ENCODE measurements around the gene NSL1.
"Not testable (repeated sequence)": the region's sequence is repeated elsewhere in the genome, so short reads cannot be mapped to it uniquely, and the experiment has no call there.

Gene NSL1

GRCh38 chr1:212791676-212792395, at the start of gene NSL1, which contains the start of gene TATDN3:
NSL1 (minus strand) TSS chr1:212791777; CDS start chr1:212791763, 14 bp downstream.
TATDN3 (plus strand) TSS chr1:212791894; CDS start chr1:212791922, 28 bp downstream.
- DNase-seq: peak; percentile 23

GRCh38 chr1:212838145-212838544, 46.6 kb upstream of the NSL1 start:
- DNase-seq: no peak

- DNase-seq: not testable (repeated sequence)
Measured at GRCh38 chr1:212833211-212834207, 41.9 kb upstream of the NSL1 start.

GRCh38 chr1:212828395-212828794, 36.8 kb upstream of the NSL1 start:
- DNase-seq: no peak

- DNase-seq: peak; percentile 62
Measured at GRCh38 chr1:212827831-212828278, 36.3 kb upstream of the NSL1 start.

- no peak for DNase-seq
Measured at GRCh38 chr1:212827171-212827776, 35.7 kb upstream of the NSL1 start.

- no peak for DNase-seq
Measured at GRCh38 chr1:212825798-212826452, 34.3 kb upstream of the NSL1 start.

- DNase-seq: no peak
Measured at GRCh38 chr1:212824201-212824600, 32.6 kb upstream of the NSL1 start.

- DNase-seq: no peak
Measured at GRCh38 chr1:212822956-212823355, 31.4 kb upstream of the NSL1 start.

- DNase-seq: no peak
Measured at GRCh38 chr1:212820969-212821368, 29.4 kb upstream of the NSL1 start.

- no peak for DNase-seq
Measured at GRCh38 chr1:212819726-212820125, 28.1 kb upstream of the NSL1 start.

GRCh38 chr1:212816567-212817278, 25.1 kb upstream of the NSL1 start:
- no peak for DNase-seq

GRCh38 chr1:212814537-212815334, 23.2 kb upstream of the NSL1 start:
- no peak for DNase-seq

GRCh38 chr1:212805767-212806166, 14.2 kb upstream of the NSL1 start:
- no peak for DNase-seq

GRCh38 chr1:212797681-212798080, 6.1 kb upstream of the NSL1 start:
- DNase-seq: no peak

GRCh38 chr1:212794561-212795014, 3.0 kb upstream of the NSL1 start:
- no peak for DNase-seq

- DNase-seq: no peak
Measured at GRCh38 chr1:212792396-212792908, 875 bp upstream of the NSL1 start.

GRCh38 chr1:212791261-212791675, 309 bp downstream of the NSL1 start:
- no peak for DNase-seq

GRCh38 chr1:212785871-212786270, 5.7 kb downstream of the NSL1 start:
- DNase-seq: no peak

- no peak for DNase-seq
Measured at GRCh38 chr1:212783976-212784375, 7.6 kb downstream of the NSL1 start.

Data from NCI-H524 treated with DMSO at 0.1 percent for 48 hours (cell line).